SK-N-MC (cell line): ENCODE results near the gene GPC3.

Source experiments
- EZH2 ChIP-seq: fragments of 200-600 bp; sonication (generic); IDR thresholded peaks from one replicate; pipeline ENCODE4 v1.6.1; 2017; ENCODE audit warnings: antibody characterized with exemption
- POLR2AphosphoS5 ChIP-seq: IDR thresholded peaks from 2 replicates; pipeline ENCODE4 v1.6.1; 2012; ENCODE audit warnings: mild to moderate bottlenecking, low read depth, low read length, borderline replicate concordance

DNA sequence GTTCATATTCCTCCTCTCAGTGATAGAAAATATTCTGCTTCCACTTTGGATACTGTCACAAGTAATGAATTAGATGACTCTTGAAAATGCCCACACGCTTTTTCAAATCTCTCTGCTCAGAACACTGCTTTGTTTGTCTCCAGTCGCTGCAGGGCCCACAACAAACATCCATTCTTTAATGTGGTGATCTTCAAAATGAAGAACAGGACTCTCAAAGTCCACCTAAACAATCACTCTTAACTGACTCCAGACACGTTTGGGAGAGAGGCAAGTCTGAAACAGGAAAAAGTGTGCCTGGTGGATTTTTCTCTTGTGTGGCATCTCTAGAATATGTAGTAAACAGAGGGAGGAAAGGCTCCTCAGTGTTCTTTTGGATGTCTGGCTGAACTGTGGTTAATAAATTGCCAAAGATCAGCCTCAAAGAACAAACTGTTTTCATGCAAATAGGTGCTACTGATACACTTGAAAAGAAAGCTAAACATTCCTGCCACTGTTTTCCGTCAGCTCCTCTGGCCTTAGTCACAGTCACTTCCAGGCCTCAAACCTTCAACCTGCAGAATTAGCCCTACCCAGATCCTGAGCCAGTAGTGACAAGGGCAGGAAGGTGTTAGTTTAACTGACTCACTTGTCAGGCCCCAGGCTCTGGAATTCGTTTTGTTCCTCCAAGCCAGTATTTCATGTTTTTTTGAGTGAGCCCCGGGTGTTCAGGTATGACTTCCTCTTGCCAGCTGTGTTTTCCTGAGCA is 310.5 kb downstream of the GPC3 start:
- TF ChIP-seq POLR2AphosphoS5 (no peak), EZH2 (no peak)
